ENCODE data around the gene STUB1. TPM values are rescaled to one million over a fixed set of nuclear protein-coding genes. Genes with fewer than 3 reads are reported as not detected.

Gene STUB1
- total RNA-seq, 1 donor from 2014 or later, result 98.9 TPM

DNA sequence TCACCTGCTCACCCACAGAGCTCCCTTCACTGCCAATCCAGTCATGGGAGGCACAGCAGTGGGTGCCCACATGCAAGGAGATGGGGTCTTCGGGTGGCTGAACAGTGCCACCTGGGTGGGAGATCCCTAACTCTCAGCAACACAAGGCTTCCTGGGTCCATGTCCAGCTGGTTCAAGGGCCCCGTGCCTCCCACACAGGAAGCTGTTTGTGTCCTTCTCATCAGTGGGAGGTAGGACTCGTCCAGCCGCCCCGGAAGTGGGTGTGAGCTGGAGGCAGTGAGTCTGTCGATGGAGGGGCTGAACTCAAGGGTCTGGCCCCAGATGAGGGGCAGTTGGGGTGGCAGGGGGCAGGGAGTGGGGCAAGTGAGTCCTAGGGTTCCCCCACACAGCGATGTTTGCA, 23.8 kb downstream of the STUB1 start:
- peaks cover 92% of the 10 kb centered on the region for H3K27me3 ChIP-seq
- no peaks in the 10 kb centered on the region for H3K4me1 ChIP-seq
- DNase-seq (no peak), ATAC-seq (no peak)
- intact Hi-C loops (cut with DNase I), result no loop called here
- H3K36me3 ChIP-seq, result no peaks in the 10 kb centered on the region
- TF ChIP-seq, protein P1, sequence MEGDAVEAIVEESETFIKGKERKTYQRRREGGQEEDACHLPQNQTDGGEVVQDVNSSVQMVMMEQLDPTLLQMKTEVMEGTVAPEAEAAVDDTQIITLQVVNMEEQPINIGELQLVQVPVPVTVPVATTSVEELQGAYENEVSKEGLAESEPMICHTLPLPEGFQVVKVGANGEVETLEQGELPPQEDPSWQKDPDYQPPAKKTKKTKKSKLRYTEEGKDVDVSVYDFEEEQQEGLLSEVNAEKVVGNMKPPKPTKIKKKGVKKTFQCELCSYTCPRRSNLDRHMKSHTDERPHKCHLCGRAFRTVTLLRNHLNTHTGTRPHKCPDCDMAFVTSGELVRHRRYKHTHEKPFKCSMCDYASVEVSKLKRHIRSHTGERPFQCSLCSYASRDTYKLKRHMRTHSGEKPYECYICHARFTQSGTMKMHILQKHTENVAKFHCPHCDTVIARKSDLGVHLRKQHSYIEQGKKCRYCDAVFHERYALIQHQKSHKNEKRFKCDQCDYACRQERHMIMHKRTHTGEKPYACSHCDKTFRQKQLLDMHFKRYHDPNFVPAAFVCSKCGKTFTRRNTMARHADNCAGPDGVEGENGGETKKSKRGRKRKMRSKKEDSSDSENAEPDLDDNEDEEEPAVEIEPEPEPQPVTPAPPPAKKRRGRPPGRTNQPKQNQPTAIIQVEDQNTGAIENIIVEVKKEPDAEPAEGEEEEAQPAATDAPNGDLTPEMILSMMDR (IDR thresholded peaks at IDR 0.05), result no peak
- H3K9me3 ChIP-seq, result no peaks in the 10 kb centered on the region
- H3K4me3 ChIP-seq, result no peak overlapping the region
- no peak overlapping the region for H3K27ac ChIP-seq

DNA sequence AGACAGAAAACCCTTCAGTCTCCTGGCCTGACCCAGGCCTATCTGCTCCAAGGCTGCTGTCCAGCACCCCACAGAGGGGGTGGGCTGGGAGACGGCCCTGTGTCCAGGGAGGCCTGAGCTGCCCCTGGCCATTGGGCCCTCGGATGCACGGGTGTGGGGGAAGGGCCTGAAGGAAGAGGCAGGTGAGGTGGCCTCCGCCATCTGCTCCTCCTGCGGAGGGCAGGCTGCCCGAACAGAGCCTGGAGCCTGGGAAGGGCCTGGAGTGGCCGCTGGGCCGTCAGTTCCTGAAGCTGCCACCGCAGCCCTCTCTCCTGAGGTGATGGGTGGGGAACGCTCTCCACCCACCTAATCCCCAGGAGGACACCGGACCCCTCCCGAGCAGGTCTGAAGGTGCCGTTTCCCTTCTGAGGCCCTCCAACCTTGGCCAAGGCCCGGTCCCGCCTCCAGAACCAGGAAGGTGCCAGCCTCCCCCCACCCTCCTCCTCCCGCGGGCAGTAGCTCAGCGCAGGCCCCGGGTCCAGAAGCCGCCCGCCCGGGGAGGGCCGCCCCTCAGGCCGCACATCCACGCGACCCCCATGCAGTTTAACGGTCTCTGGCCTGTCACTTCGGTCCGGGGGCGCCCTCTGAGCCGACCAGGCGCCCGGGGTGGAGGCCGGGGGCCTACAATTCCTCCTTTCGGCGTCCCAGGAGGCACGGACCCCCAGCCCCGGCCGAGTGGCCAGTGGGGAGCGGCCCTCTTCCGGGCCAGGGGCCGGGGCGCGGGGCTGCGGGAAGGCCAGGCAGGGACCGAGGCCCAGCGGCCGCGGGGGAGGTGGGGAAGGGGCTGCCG, 24.6 kb downstream of the STUB1 start:
- Histone ChIP-seq H3K4me3 (no peak overlapping the region), H3K27me3 (peaks cover 92% of the 10 kb centered on the region), H3K27ac (no peak overlapping the region), H3K36me3 (no peaks in the 10 kb centered on the region), H3K9me3 (no peaks in the 10 kb centered on the region), H3K4me1 (no peaks in the 10 kb centered on the region)
- no peak for ATAC-seq
- DNase-seq, result no peak
- intact Hi-C loops (cut with DNase I), result no loop called here
- TF ChIP-seq, protein P1 (IDR thresholded peaks at IDR 0.05), result no peak

DNA sequence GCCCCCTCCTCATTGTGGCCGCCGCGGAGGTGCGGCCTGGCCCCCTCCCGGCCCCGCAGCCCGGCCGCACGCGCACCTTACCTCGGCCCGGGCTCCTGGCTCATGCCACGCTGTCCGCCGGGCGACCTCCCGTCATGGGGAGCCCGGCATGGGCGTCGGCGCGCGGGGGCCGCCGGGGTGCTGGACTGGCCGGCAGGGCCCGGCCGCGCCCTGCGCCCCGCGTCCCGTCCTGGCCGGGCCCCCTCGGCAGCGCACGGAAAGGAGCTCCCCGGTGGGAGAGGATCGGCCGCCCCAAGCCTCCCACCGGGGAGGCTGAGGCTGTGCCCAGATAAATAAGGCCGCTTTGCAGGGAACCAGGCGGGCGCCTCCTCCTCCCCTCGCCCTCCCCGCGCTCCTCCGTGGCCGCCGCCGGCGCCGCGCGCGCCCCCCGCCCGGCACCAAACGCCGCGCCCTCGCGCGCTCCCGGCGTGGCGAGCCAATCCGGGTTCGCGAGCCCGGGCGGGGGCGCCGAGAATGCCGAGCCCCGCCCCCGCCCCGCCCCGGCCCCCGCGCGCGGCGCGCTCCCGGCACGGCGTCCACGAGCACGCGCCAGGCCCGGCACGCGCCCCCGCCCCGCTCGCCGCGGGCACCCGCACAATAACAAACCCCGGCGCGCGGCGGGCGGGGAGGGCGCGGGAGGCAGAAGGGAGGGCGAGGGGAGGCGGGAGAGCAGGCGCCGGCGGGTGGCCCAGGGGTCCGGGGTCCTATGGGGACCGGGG, 25.4 kb downstream of the STUB1 start, which contains the start of gene FBXL16:
TSS of gene FBXL16 (minus strand) at position 371 of the 758 bp plus-strand sequence. CDS start 8,396 bp downstream, outside the sequence.
- intact Hi-C loops (cut with DNase I), result no loop called here
- no peaks in the 10 kb centered on the region for H3K9me3 ChIP-seq
- no peak for ATAC-seq
- no peaks in the 10 kb centered on the region for H3K4me1 ChIP-seq
- H3K4me3 ChIP-seq, result no peak within 1 kb of the TSS
- DNase-seq, result no peak
- H3K27me3 ChIP-seq, result peaks cover 92% of the 10 kb centered on the region
- TF ChIP-seq, protein P1 (IDR thresholded peaks at IDR 0.05), result no peak
- H3K27ac ChIP-seq, result no peak within 1 kb of the TSS
- no peaks in the 10 kb centered on the region for H3K36me3 ChIP-seq

DNA sequence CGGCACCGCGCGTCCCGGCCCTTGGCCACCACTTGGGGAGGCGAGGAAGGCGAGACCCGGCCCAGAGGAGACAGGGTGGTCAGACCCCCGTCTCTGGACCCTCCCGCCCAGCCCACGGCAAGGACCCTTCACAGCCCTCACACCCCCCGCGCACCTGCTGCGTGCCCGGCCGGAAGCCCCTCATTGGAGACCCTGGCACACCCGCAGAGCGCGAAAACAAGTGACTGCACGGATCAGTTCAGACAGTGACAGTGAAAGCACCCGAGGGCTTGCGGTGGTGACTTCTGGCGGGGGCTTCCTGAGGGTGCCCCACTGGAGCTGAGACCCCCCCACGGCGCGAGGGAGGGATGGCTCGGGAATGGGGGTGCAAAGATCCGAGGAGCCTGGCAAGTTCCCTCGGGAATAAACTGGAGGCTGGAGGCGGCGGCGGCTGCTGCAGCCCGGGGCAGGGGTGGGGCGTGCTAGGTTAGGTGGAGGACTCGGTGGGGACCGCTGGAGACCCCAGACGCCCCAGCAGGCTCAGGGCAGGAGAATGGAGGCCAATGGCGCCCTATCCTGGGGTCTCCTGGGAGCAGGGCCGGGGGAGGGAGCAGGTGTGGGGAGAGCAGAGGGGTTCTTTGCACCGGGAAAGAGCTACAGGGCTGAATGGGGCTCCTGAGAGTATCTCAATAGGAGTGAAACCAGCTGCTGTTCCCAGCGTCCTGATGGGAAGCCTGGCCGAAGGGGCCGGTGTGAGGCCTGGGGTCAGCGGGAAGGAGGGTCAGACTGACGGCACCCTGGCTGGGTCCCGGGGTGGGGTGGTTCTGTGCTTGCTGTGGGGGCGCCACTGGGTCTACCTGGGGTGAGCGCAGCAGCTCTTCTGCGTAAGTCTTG, 26.2 kb downstream of the STUB1 start:
- no peaks in the 10 kb centered on the region for H3K4me1 ChIP-seq
- H3K4me3 ChIP-seq, result no peak overlapping the region
- intact Hi-C loops (cut with DNase I), result no loop called here
- ATAC-seq (no peak), DNase-seq (no peak)
- TF ChIP-seq, protein P1 (IDR thresholded peaks at IDR 0.05), result no peak
- peaks cover 92% of the 10 kb centered on the region for H3K27me3 ChIP-seq
- H3K9me3 ChIP-seq, result no peaks in the 10 kb centered on the region
- no peak overlapping the region for H3K27ac ChIP-seq
- no peaks in the 10 kb centered on the region for H3K36me3 ChIP-seq

DNA sequence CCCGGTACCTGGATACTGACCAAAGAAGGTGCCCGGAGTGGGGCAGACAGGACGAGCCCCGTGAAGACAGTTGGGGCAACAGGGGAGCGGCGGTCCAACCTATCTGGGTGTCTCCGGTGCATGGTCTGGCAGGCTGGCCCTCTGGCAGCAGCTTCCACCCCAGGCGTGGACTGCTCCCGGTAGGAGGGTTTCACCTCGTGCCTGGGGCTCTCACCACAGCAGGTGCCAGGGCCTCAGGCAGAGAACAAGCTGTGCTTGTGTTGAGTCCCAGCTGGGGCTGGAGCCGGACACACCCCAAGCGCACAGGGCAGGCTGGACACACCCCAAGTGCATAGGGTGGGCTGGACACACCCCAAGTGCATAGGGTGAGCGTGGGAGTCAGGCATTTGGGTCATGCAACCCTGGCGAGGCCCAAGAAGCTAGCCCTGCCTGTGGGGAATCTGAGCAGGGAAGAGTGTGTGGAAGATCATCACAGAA, 26.9 kb downstream of the STUB1 start:
- H3K27ac ChIP-seq, result no peak overlapping the region
- ATAC-seq, result no peak
- no peaks in the 10 kb centered on the region for H3K4me1 ChIP-seq
- intact Hi-C loops (cut with DNase I), result no loop called here
- no peak for DNase-seq
- TF ChIP-seq, protein P1 (IDR thresholded peaks at IDR 0.05), result no peak
- H3K9me3 ChIP-seq, result no peaks in the 10 kb centered on the region
- H3K4me3 ChIP-seq, result no peak overlapping the region
- peaks cover 87% of the 10 kb centered on the region for H3K27me3 ChIP-seq
- H3K36me3 ChIP-seq, result no peaks in the 10 kb centered on the region

All from upper lobe of right lung (tissue), 1 donor.